Gastroesophageal sphincter (tissue), 4 donors: ENCODE results near the gene LRRC34. TPM values are rescaled to one million over a fixed set of nuclear protein-coding genes. Genes with fewer than 3 reads are reported as not detected.

Experiments
- ATAC-seq: fragments of 150-250 bp; one replicate; pipeline ENCODE4 v1.9.1; 2016; ENCODE audit warnings: mild to moderate bottlenecking, moderate library complexity
- H3K27ac ChIP-seq, 4 donors: fragments of 200-600 bp; sonication (generic) in 3 of 4; 1 replicate in 3 of 4; 2 replicates in 1 of 4; pipeline ENCODE4 v1.5.1; 2016 to 2019
- H3K27me3 ChIP-seq: fragments of 200-600 bp; sonication (generic); one replicate; pipeline ENCODE4 v1.5.1; 2019
- H3K36me3 ChIP-seq, 2 donors: fragments of 200-600 bp; sonication (generic); one replicate each; pipeline ENCODE4 v1.5.1; 2019; ENCODE audit warnings: control low read depth in 1 of 2
- H3K4me1 ChIP-seq, 3 donors: fragments of 200-600 bp; sonication (generic); 1 replicate in 2 of 3; 2 replicates in 1 of 3; pipeline ENCODE4 v1.5.1; 2016 to 2019; ENCODE audit warnings: control low read depth in 2 of 3
- H3K4me3 ChIP-seq, 2 donors: fragments of 200-600 bp; sonication (generic); one replicate each; pipeline ENCODE4 v1.5.1; 2019; ENCODE audit warnings: mild to moderate bottlenecking in 1 of 2, moderate library complexity in 1 of 2
- H3K9me3 ChIP-seq, 3 donors: fragments of 200-600 bp; sonication (generic); one replicate each; pipeline ENCODE4 v1.5.1; 2017 to 2019; ENCODE audit warnings: control low read depth in 2 of 3
- EP300 ChIP-seq: sonication (generic); formaldehyde crosslinking; IDR thresholded peaks from one replicate; pipeline ENCODE4 v1.6.1; 2017; ENCODE audit warnings: antibody characterized with exemption, mild to moderate bottlenecking
- POLR2A ChIP-seq, 2 donors: fragments of 450-650 bp; IDR thresholded peaks; one replicate each; pipeline ENCODE4 v1.6.1; 2017; ENCODE audit warnings: antibody characterized with exemption in 2 of 2, mild to moderate bottlenecking in 2 of 2, moderate library complexity in 1 of 2
- POLR2AphosphoS5 ChIP-seq: sonication (generic); formaldehyde crosslinking; IDR thresholded peaks from one replicate; pipeline ENCODE4 v1.6.1; 2017; ENCODE audit warnings: antibody characterized with exemption
- WGBS, 2 donors: methylation state at CpG; one replicate each; pipeline ENCODE4 v1.1.5; 2018; ENCODE audit warnings: low coverage in 1 of 2; 5-methylcytosine and 5-hydroxymethylcytosine counted together
- total RNA-seq, 4 donors: library from RNA; depleted of rRNA; stranded (reverse); fragments of >200 nt; gene quantifications; one replicate each; pipeline ENCODE4 v1.1.0, GENCODE V29; 2016
- TF ChIP-seq, protein P1 (sequence below), 4 experiments: fragments of 200-600 bp in 2 of 4; fragments of 450-650 bp in 2 of 4; sonication (generic) in 1 of 4; IDR thresholded peaks; one replicate each; pipeline ENCODE4 v1.5.1; 2017 to 2019; ENCODE audit warnings: antibody characterized with exemption in 4 of 4, mild to moderate bottlenecking in 2 of 4, moderate library complexity in 2 of 4

LRRC34 gene
- total RNA-seq, 4 donors from 2014 or later, result 3.1 to 7.9 (median 5.9) TPM

DNA sequence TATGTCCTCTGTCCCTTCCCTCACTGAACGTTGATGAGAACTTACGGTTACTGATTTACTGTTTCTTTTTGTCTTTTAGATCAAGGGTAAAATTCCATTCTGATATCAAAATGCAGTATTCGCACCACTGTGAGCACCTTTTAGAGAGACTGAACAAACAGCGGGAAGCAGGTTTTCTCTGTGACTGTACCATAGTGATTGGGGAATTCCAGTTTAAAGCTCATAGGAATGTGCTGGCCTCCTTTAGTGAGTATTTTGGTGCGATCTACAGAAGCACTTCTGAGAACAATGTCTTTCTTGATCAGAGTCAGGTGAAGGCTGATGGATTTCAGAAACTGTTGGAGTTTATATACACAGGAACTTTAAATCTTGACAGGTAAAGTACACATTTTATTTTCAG is 38.5 kb downstream of the LRRC34 start:
- no peak for TF ChIP-seq EP300
- 45 to 47% methylated on average over 5 of the region's 5 CpGs for WGBS, 2 donors
- Histone ChIP-seq H3K4me1 (peaks cover 6 to 47% (median 22%) of the 10 kb centered on the region in 3 donors), H3K27me3 (no peaks in the 10 kb centered on the region), H3K27ac (peak overlapping the region; percentile 96 to 100 (median 98)), H3K9me3 (no peaks in the 10 kb centered on the region), H3K36me3 (peaks cover 3 to 42% of the 10 kb centered on the region in 2 donors), H3K4me3 (peak overlapping the region; percentile 69 to 99)
- no peak for ATAC-seq

DNA sequence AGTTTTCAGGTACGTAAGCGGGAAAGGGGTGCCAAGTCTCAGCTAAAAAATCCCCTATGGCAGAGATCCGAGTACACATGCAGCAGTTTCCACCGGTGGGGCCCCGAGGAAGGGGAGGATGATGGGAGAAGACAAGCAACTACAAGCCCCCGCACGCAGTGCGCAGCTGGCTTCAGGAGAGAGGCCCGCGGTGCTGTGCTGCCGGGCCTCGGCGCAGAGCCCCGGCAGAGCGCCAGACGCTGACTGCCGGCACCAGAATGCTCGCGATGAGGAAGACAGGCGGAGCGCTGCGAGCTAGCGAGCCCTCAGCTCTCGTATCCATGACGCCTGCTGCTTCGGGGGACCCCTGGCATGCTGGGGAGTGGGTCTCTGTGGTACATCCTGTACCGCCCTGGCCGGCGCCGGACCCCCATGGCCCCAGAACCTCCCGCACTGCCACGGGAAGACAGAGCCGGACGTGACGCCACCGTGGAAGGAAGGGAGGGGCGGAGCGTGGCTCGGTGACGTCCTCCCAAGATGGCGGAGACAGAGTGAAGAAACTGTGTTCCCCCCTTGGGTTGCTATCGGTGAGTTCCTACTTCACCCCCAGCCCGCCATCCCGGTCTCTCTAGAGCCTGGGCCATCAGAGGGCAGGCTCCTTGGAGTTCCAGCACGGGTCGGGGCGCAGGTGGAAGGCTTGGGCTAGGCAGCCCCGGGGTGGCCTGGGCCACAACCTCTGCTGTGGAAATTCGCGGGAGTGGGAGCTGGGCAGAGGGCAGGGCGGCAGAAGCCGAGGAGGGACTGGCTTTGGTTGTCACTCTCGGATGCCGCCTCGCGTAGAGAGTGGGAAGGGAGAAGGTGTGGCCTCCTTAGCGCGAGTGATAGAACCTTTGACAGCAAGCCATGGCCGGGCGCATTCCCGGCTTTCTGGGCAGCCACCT is 39.5 kb downstream of the LRRC34 start, which contains the start of gene MYNN:
Gene MYNN (plus strand): TSS at position 500 of the 920 bp plus-strand sequence. CDS start 900 bp downstream, outside the sequence.
- H3K4me1 ChIP-seq, result peaks cover 6 to 47% (median 22%) of the 10 kb centered on the region in 3 donors
- H3K36me3 ChIP-seq, result peaks cover 0 to 32% of the 10 kb centered on the region in 2 donors
- peak within 1 kb of the TSS; percentile 69 to 99 for H3K4me3 ChIP-seq
- peak within 1 kb of the TSS; percentile 96 to 100 (median 98) for H3K27ac ChIP-seq
- H3K27me3 ChIP-seq, result no peaks in the 10 kb centered on the region
- H3K9me3 ChIP-seq, result no peaks in the 10 kb centered on the region
- WGBS, 2 donors, result 0% methylated on average over 12 of the region's 61 CpGs; no CpG with 5 or more reads in 1 of the 2 donors
- ATAC-seq, result peak; percentile 93
- TF ChIP-seq POLR2A (IDR thresholded peaks at IDR 0.05) (peak; percentile 97 to 99), EP300 (no peak), POLR2AphosphoS5 (peak; percentile 100)
- TF ChIP-seq, protein P1, sequence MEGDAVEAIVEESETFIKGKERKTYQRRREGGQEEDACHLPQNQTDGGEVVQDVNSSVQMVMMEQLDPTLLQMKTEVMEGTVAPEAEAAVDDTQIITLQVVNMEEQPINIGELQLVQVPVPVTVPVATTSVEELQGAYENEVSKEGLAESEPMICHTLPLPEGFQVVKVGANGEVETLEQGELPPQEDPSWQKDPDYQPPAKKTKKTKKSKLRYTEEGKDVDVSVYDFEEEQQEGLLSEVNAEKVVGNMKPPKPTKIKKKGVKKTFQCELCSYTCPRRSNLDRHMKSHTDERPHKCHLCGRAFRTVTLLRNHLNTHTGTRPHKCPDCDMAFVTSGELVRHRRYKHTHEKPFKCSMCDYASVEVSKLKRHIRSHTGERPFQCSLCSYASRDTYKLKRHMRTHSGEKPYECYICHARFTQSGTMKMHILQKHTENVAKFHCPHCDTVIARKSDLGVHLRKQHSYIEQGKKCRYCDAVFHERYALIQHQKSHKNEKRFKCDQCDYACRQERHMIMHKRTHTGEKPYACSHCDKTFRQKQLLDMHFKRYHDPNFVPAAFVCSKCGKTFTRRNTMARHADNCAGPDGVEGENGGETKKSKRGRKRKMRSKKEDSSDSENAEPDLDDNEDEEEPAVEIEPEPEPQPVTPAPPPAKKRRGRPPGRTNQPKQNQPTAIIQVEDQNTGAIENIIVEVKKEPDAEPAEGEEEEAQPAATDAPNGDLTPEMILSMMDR (IDR thresholded peaks at IDR 0.05), result peak in 1 of 4 experiments; percentile 10

DNA sequence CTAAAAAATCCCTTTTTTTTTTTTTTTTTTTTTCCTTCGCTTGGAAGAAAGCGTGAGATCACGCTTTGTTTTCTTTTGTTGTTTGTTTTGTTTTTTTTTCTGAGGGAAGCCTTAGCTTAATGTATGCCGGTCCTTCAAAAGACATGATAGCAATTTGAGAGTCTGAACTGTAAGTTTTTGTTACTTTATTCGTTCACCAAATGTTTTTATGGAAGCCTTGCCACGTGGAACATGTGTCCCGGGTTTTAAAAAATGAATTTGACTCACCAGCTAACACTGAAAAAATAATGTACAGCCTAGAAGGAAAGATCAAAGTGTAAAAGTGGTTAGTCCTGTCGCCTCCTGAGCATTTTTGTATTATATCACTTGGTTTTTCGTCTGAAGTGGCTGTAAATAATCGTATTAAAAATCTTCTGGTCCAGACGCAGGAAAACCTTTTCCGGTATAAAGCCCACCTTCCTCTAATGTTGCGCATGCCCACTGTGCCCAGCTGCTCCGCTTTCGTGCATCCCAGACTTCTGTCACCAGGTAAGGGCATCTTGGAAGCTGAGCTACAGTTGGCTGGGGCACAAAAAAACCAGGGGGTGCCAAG is 40.3 kb downstream of the LRRC34 start:
- Histone ChIP-seq H3K4me1 (peaks cover 6 to 39% (median 22%) of the 10 kb centered on the region in 3 donors), H3K36me3 (peaks cover 0 to 24% of the 10 kb centered on the region in 2 donors), H3K9me3 (no peaks in the 10 kb centered on the region), H3K27me3 (no peaks in the 10 kb centered on the region), H3K4me3 (peak overlapping the region; percentile 69 to 99), H3K27ac (peak overlapping the region; percentile 96 to 100 (median 98))
- TF ChIP-seq EP300, result no peak
- TF ChIP-seq, protein P1 (IDR thresholded peaks at IDR 0.05), result no peak
- no peak for TF ChIP-seq POLR2A (IDR thresholded peaks at IDR 0.05)
- no peak for TF ChIP-seq POLR2AphosphoS5
- 0% methylated on average over 8 to 15 of the region's 15 CpGs for WGBS, 2 donors
- peak; percentile 62 for ATAC-seq

DNA sequence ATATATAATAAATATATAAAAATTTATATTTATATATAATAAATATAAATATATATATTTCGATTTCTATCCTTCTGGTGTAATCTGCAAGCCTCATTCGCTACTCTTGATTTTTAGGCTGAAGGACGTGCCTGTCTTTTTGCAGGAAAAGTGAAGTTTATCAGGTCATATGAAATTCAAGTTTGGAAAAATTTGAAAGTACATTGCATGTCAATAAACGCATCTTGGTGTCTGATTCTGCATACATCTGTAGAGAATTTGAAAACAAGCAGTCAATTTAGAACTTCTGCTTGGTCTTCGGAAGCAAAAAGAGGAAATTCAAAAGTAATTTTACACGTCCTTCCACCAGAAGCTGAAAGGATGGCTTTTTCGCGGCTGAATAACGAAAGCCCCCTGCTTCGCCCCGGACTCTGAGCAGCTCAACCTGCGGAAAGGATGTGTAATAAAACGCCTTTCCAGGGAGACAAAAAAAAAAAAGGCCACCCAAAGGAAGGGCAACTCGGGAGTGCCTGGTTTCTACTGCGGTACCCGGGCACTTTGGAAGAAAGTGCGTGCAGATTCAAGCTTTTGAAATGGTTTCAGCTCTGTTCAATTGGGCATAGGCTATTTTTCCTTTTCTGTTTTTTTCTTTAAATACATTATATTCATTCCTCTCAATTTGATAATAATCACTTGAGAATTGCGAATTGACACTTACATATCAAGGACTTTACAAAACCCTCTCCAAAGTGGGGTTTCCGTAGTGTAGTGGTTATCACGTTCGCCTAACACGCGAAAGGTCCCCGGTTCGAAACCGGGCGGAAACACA is 41.0 kb downstream of the LRRC34 start:
- WGBS, 2 donors, result 0 to 1% methylated on average over 14 to 27 of the region's 27 CpGs
- no peak for TF ChIP-seq POLR2A (IDR thresholded peaks at IDR 0.05)
- TF ChIP-seq EP300, result no peak
- TF ChIP-seq, protein P1 (IDR thresholded peaks at IDR 0.05), result no peak
- TF ChIP-seq POLR2AphosphoS5, result peak; percentile 50
- ATAC-seq, result peak; percentile 22
- peaks cover 0 to 17% of the 10 kb centered on the region in 2 donors for H3K36me3 ChIP-seq
- H3K4me3 ChIP-seq, result peak overlapping the region; percentile 69 to 99
- H3K9me3 ChIP-seq, result no peaks in the 10 kb centered on the region
- peak overlapping the region; percentile 63 to 100 (median 98) for H3K27ac ChIP-seq
- H3K27me3 ChIP-seq, result no peaks in the 10 kb centered on the region
- H3K4me1 ChIP-seq, result peaks cover 6 to 32% (median 22%) of the 10 kb centered on the region in 3 donors
